ENCODE results near the gene RCAN2.
A peak's percentile ranks its signal among the peaks of the same experiment; 100 is the strongest.
"Not testable (repeated sequence)": the region's sequence is repeated elsewhere in the genome, so short reads cannot be mapped to it uniquely, and the experiment has no call there.

The RCAN2 gene

GRCh38 chr6:46381057-46381456 lies 110.2 kb downstream of the RCAN2 start:
- DNase-seq: no peak

- no peak for DNase-seq
Observed at GRCh38 chr6:46380152-46380807, 111.0 kb downstream of the RCAN2 start.

- DNase-seq: no peak
Observed at GRCh38 chr6:46378882-46379416, 112.3 kb downstream of the RCAN2 start.

- DNase-seq: no peak
Observed at GRCh38 chr6:46378161-46378881, 112.9 kb downstream of the RCAN2 start.

GRCh38 chr6:46377209-46377608 lies 114.0 kb downstream of the RCAN2 start:
- DNase-seq: no peak

GRCh38 chr6:46376562-46377061 lies 114.6 kb downstream of the RCAN2 start:
- DNase-seq: peak; percentile 68 to 75

- no peak for DNase-seq
Observed at GRCh38 chr6:46370622-46371021, 120.6 kb downstream of the RCAN2 start.

GRCh38 chr6:46368169-46368536 lies 123.1 kb downstream of the RCAN2 start:
- no peak for DNase-seq

GRCh38 chr6:46367354-46368168 lies 123.7 kb downstream of the RCAN2 start:
- no peak for DNase-seq

- DNase-seq: no peak
Observed at GRCh38 chr6:46366190-46366900, 124.9 kb downstream of the RCAN2 start.

GRCh38 chr6:46357591-46357990 lies 133.7 kb downstream of the RCAN2 start:
- DNase-seq: no peak

- no peak for DNase-seq
Observed at GRCh38 chr6:46356543-46356942, 134.7 kb downstream of the RCAN2 start.

GRCh38 chr6:46353528-46353927 lies 137.7 kb downstream of the RCAN2 start:
- DNase-seq: no peak

GRCh38 chr6:46352541-46353268 lies 138.5 kb downstream of the RCAN2 start:
- DNase-seq: no peak

- no peak for DNase-seq
Observed at GRCh38 chr6:46350714-46351113, 140.5 kb downstream of the RCAN2 start.

- DNase-seq: no peak
Observed at GRCh38 chr6:46347669-46348068, 143.6 kb downstream of the RCAN2 start.

GRCh38 chr6:46340246-46340645 lies 151.0 kb downstream of the RCAN2 start:
- no peak for DNase-seq

GRCh38 chr6:46338131-46338530 lies 153.1 kb downstream of the RCAN2 start:
- DNase-seq: no peak

GRCh38 chr6:46334442-46334841 lies 156.8 kb downstream of the RCAN2 start:
- DNase-seq: no peak

GRCh38 chr6:46333481-46333880 lies 157.8 kb downstream of the RCAN2 start:
- no peak for DNase-seq

- DNase-seq: not testable (repeated sequence)
Observed at GRCh38 chr6:46332448-46332847, 158.8 kb downstream of the RCAN2 start.

GRCh38 chr6:46331461-46331860 lies 159.8 kb downstream of the RCAN2 start:
- no peak for DNase-seq
